GM12878 (cell line): Measurements from ENCODE around the gene MBOAT7. TPM values are rescaled to one million over a fixed set of nuclear protein-coding genes. Genes with fewer than 3 reads are reported as not detected.

ENCODE experiments used
- ATAC-seq: fragments of 200-7000 bp; cut with Tn5 transposase; 3 replicates; pipeline ENCODE4 v1.9.1; 2020; ENCODE audit warnings: mild to moderate bottlenecking, moderate library complexity
- BruUV-seq: library from RNA; stranded (reverse); fragments of 400-500 nt; replicated peaks from 2 replicates; lab custom pipeline; 2021; lab: Mats Ljungman, UMichigan
- CTCF ChIA-PET: fragments of 300-600 bp; sonication (Branson Sonifier 250); formaldehyde crosslinking; extraction: SDS; loops from one replicate; lab custom pipeline; 2021; ENCODE audit warnings: inconsistent platforms; lab: Yijun Ruan, JAX
- POLR2A ChIA-PET: fragments of 350-600 bp; formaldehyde crosslinking; extraction: SDS; loops from one replicate; lab custom pipeline; 2021; ENCODE audit warnings: inconsistent platforms; lab: Charles Lee
- RAD21 ChIA-PET: fragments of 300-600 bp; sonication (Branson Sonifier 250); formaldehyde crosslinking; loops from one replicate; lab custom pipeline; 2023; ENCODE audit warnings: antibody characterized with exemption; ENCODE audit not compliant: unreplicated experiment; lab: Charles Lee
- SMC1A ChIA-PET: fragments of 300-600 bp; sonication (Branson Sonifier 250); formaldehyde crosslinking; loops from one replicate; lab custom pipeline; 2023; ENCODE audit not compliant: unreplicated experiment, uncharacterized antibody; lab: Charles Lee
- DNase-seq: peaks from one replicate; pipeline ENCODE4 v3.0.0-alpha.2; 2011; ENCODE audit warnings: low read depth, low spot score
- FAIRE-seq: peaks from 3 replicates; lab custom pipeline; 2011; peaks lifted over from hg19 to GRCh38; lab: Jason Lieb, UNC
- H2AFZ ChIP-seq: 2 replicates; pipeline ENCODE4 v1.6.0; 2011; ENCODE audit warnings: low read depth, low read length, control low read depth; ENCODE audit not compliant: control insufficient read depth
- H3K27ac ChIP-seq: 2 replicates; pipeline ENCODE4 v1.5.1; 2011; ENCODE audit warnings: control low read depth; ENCODE audit not compliant: control insufficient read depth, insufficient read depth
- H3K27me3 ChIP-seq, 2 experiments: replicated peaks in 1 of 2; 2 replicates each; pipeline versions ENCODE4 v1.6.0 to v1.6.1; 2011; ENCODE audit warnings: low read length in 1 of 2; ENCODE audit not compliant: control insufficient read depth in 2 of 2, insufficient read depth in 2 of 2
- H3K36me3 ChIP-seq, 2 experiments: 2 replicates each; pipeline ENCODE4 v1.5.1; 2011; ENCODE audit warnings: low read length in 1 of 2; ENCODE audit not compliant: control insufficient read depth in 2 of 2, insufficient read depth in 2 of 2
- H3K4me1 ChIP-seq: 2 replicates; pipeline ENCODE4 v1.6.1; 2011; ENCODE audit warnings: mild to moderate bottlenecking, low read length, moderate library complexity, mixed read lengths; ENCODE audit not compliant: control insufficient read depth, insufficient read depth
- H3K4me2 ChIP-seq: 2 replicates; pipeline ENCODE4 v1.6.0; 2011; ENCODE audit warnings: control low read depth; ENCODE audit not compliant: control insufficient read depth, insufficient read depth
- H3K4me3 ChIP-seq: fragments of 200-600 bp; sonication (generic); 2 replicates; pipeline ENCODE4 v1.5.1; 2016
- H3K79me2 ChIP-seq: 2 replicates; pipeline ENCODE4 v1.6.0; 2011; ENCODE audit warnings: low read length; ENCODE audit not compliant: control insufficient read depth, insufficient read depth
- H3K9ac ChIP-seq: 2 replicates; pipeline ENCODE4 v1.8.0; 2011; ENCODE audit warnings: low read length, control low read depth, mixed read lengths; ENCODE audit not compliant: control insufficient read depth, insufficient read depth
- H3K9me3 ChIP-seq: replicated peaks from 3 replicates; pipeline ENCODE4 v1.5.1; 2011; ENCODE audit warnings: mild to moderate bottlenecking, low read length; ENCODE audit not compliant: control insufficient read depth, insufficient read depth
- H4K20me1 ChIP-seq: 2 replicates; pipeline ENCODE4 v1.6.0; 2011; ENCODE audit not compliant: control insufficient read depth, insufficient read depth
- FOXK2 ChIP-seq: fragments of 450-650 bp; IDR thresholded peaks from 2 replicates; pipeline ENCODE4 v1.6.1; 2017; ENCODE audit warnings: mild to moderate bottlenecking, moderate library complexity
- HDAC6 ChIP-seq: fragments of 200-600 bp; sonication (generic); IDR thresholded peaks from one replicate; pipeline ENCODE4 v1.8.0; 2017; ENCODE audit warnings: antibody characterized with exemption; ENCODE audit not compliant: unreplicated experiment
- JUND ChIP-seq: IDR thresholded peaks from 2 replicates; pipeline ENCODE4 v1.6.1; 2012; ENCODE audit warnings: low read depth, mild to moderate bottlenecking, low read length, improper control_type of control experiment, moderate library complexity
- NFYA ChIP-seq: IDR thresholded peaks from 2 replicates; pipeline ENCODE4 v1.6.1; 2011; ENCODE audit warnings: low read depth, mild to moderate bottlenecking, low read length, improper control_type of control experiment, borderline replicate concordance
- NFYB ChIP-seq: IDR thresholded peaks from 2 replicates; pipeline ENCODE4 v1.6.1; 2011; ENCODE audit warnings: low read depth, mild to moderate bottlenecking, low read length, improper control_type of control experiment, moderate library complexity; ENCODE audit not compliant: insufficient read depth
- PAX5 ChIP-seq: IDR thresholded peaks from 2 replicates; pipeline ENCODE4 v1.6.1; 2011; ENCODE audit warnings: low read depth, low read length, borderline replicate concordance
- SMAD5 ChIP-seq: IDR thresholded peaks from 2 replicates; pipeline ENCODE4 v1.6.1; 2016; ENCODE audit warnings: antibody characterized with exemption, low read depth
- STAT3 ChIP-seq: IDR thresholded peaks from 2 replicates; pipeline ENCODE4 v1.6.1; 2011; ENCODE audit warnings: low read depth, low read length, improper control_type of control experiment
- YBX1 ChIP-seq: fragments of 450-650 bp; IDR thresholded peaks from 2 replicates; pipeline ENCODE4 v1.6.1; 2016; ENCODE audit warnings: antibody characterized with exemption
- WGBS: methylation state at CpG from one replicate; pipeline ENCODE4 v1.1.6; 2016; ENCODE audit warnings: low lambda C conversion rate; ENCODE audit not compliant: insufficient replicate concordance, insufficient coverage; ENCODE audit errors: missing lambda C conversion rate; 5-methylcytosine and 5-hydroxymethylcytosine counted together
- in situ Hi-C: fragments of 300-500 bp; cut with MboI; formaldehyde crosslinking; loops from 9 replicates; pipeline ENCODE4 v1.14.3; 2018; ENCODE audit warnings: mixed read lengths
- intact Hi-C: fragments of 100-400 bp; cut with micrococcal nuclease; formaldehyde crosslinking; loops from one replicate; pipeline ENCODE4 v1.14.2; 2022; ENCODE audit not compliant: unreplicated experiment
- polyA plus RNA-seq, 11 experiments: library from polyadenylated mRNA; depleted of rRNA in 4 of 11; unstranded in 6 of 11; stranded (reverse) in 5 of 11; fragments of >200 nt; fragmentation: Nextera tagmentation in 4 of 11; fragmentation: Illumina TruSeq in 1 of 11; extraction: Ambion mirVana in 4 of 11; extraction: Trizol in 1 of 11; gene quantifications; 1 replicate in 1 of 11; 2 replicates in 10 of 11; pipeline versions ENCODE4 v1.2.1 to v1.2.3, GENCODE V29; 2011 to 2016; ENCODE audit warnings: inconsistent platforms in 2 of 11, missing spikeins in 2 of 11, low read depth in 1 of 11
- total RNA-seq, 4 experiments: library from RNA; depleted of rRNA in 3 of 4; stranded (reverse); fragments of >200 nt in 3 of 4; fragmentation: Illumina TruSeq in 1 of 4; extraction: Trizol in 1 of 4; gene quantifications; 2 replicates each; pipeline versions ENCODE4 v1.2.1 to v1.2.3, GENCODE V29; 2013 to 2021
- TF ChIP-seq, protein P1 (sequence below): IDR thresholded peaks from 2 replicates; pipeline ENCODE4 v1.6.1; 2011; ENCODE audit warnings: low read depth, mild to moderate bottlenecking, low read length, moderate library complexity, borderline replicate concordance; ENCODE audit errors: extremely low read depth
- TF ChIP-seq, protein P2 (sequence below): fragments of 450-650 bp; IDR thresholded peaks from 2 replicates; pipeline ENCODE4 v1.6.1; 2016; ENCODE audit warnings: mild to moderate bottlenecking, moderate library complexity, borderline replicate concordance
- TF ChIP-seq, protein P3 (sequence below): IDR thresholded peaks from 2 replicates; pipeline ENCODE4 v1.6.1; 2011; ENCODE audit warnings: borderline replicate concordance, low read depth, mild to moderate bottlenecking, moderate library complexity, mixed read lengths, low read length; ENCODE audit not compliant: insufficient read depth; ENCODE audit errors: extremely low read length
- TF ChIP-seq, protein P4 (sequence below): fragments of 450-650 bp; IDR thresholded peaks from 2 replicates; pipeline ENCODE4 v1.6.1; 2017; ENCODE audit warnings: low read depth, mild to moderate bottlenecking, moderate library complexity
- TF ChIP-seq, protein P5 (sequence below): IDR thresholded peaks from 2 replicates; pipeline ENCODE4 v1.6.1; 2012; ENCODE audit warnings: low read depth, low read length, improper control_type of control experiment

MBOAT7 gene
- total and polyA plus RNA-seq, 10 of the 15 experiments (the other 5 are each of a cell fraction or from before 2014, with no cell fraction given), result 0.69 to 44.5 (median 21.7) TPM

DNA sequence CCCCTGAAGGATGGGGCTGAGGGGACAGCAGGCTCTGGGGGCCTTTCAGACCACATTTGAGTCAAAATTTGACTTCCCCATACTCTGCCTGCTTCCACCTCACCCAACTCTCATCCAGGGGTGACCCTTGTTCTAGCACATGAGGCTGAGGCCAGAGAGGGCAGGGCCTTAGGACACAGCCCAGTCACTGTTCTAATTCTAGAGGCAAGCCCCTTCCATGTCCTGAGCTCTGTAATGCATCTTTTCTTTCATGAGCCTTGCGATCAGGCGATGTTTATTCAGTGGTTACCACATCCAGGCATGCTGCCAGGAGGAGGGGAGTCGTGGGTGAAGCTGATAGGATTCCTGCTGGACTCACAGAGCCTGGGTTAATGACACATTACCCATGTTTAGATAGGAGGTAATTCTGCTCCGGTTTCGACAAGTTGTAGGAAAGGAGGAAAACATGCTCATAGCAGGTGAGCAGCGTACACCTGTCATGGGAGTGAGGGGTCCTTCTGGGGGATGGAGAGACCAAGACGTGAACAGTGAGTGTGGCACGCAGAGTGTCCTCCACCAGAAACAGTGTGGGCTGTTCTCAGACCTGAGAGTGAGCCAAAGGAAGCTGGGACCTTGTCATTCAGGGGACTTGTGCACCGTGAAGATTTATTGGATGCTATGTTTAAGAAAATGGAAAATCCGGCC is 20.6 kb upstream of the MBOAT7 start:
- H3K36me3 ChIP-seq, result peaks cover 13 to 20% of the 10 kb centered on the region in 2 experiments
- H4K20me1 ChIP-seq, result peaks cover 12% of the 10 kb centered on the region
- no peaks in the 10 kb centered on the region for H3K9me3 ChIP-seq
- DNase-seq, result no peak
- no peak overlapping the region for H3K4me3 ChIP-seq
- ChIA-PET RAD21 (no interaction called here), POLR2A (interaction anchor here (1.5 kb wide), 1 partner anchor 18 kb away, joined by 3 read pairs; the partner anchor contains the start of gene TSEN34), CTCF (no interaction called here), SMC1A (interaction anchor here (1.2 kb wide), 1 partner anchor 10 kb away, joined by 3 read pairs; no protein-coding TSS in a partner anchor)
- in situ Hi-C loops (no loop called here), intact Hi-C loops (no loop called here)
- no peak overlapping the region for H3K9ac ChIP-seq
- H3K27ac ChIP-seq, result peak overlapping the region; percentile 16; the same call in 1 of the 2 replicates
- peaks cover 18% of the 10 kb centered on the region for H3K79me2 ChIP-seq
- H2AFZ ChIP-seq, result no peak overlapping the region
- peak overlapping the region; percentile 58; the same call in 1 of the 2 replicates for H3K4me2 ChIP-seq
- WGBS, result 67% methylated on average over 10 of the region's 10 CpGs
- peaks cover 55% of the 10 kb centered on the region for H3K4me1 ChIP-seq
- no TSS peak for BruUV-seq
- no peaks in the 10 kb centered on the region for H3K27me3 ChIP-seq
- ATAC-seq, result peak; percentile 21
- FAIRE-seq, result no peak
- TF ChIP-seq, protein P1, sequence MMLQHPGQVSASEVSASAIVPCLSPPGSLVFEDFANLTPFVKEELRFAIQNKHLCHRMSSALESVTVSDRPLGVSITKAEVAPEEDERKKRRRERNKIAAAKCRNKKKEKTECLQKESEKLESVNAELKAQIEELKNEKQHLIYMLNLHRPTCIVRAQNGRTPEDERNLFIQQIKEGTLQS, result no peak
- TF ChIP-seq NFYA, result no peak
- TF ChIP-seq, protein P2, sequence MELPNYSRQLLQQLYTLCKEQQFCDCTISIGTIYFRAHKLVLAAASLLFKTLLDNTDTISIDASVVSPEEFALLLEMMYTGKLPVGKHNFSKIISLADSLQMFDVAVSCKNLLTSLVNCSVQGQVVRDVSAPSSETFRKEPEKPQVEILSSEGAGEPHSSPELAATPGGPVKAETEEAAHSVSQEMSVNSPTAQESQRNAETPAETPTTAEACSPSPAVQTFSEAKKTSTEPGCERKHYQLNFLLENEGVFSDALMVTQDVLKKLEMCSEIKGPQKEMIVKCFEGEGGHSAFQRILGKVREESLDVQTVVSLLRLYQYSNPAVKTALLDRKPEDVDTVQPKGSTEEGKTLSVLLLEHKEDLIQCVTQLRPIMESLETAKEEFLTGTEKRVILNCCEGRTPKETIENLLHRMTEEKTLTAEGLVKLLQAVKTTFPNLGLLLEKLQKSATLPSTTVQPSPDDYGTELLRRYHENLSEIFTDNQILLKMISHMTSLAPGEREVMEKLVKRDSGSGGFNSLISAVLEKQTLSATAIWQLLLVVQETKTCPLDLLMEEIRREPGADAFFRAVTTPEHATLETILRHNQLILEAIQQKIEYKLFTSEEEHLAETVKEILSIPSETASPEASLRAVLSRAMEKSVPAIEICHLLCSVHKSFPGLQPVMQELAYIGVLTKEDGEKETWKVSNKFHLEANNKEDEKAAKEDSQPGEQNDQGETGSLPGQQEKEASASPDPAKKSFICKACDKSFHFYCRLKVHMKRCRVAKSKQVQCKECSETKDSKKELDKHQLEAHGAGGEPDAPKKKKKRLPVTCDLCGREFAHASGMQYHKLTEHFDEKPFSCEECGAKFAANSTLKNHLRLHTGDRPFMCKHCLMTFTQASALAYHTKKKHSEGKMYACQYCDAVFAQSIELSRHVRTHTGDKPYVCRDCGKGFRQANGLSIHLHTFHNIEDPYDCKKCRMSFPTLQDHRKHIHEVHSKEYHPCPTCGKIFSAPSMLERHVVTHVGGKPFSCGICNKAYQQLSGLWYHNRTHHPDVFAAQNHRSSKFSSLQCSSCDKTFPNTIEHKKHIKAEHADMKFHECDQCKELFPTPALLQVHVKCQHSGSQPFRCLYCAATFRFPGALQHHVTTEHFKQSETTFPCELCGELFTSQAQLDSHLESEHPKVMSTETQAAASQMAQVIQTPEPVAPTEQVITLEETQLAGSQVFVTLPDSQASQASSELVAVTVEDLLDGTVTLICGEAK, result no peak
- TF ChIP-seq FOXK2, result no peak
- TF ChIP-seq SMAD5, result no peak
- TF ChIP-seq NFYB, result no peak
- TF ChIP-seq, protein P3, sequence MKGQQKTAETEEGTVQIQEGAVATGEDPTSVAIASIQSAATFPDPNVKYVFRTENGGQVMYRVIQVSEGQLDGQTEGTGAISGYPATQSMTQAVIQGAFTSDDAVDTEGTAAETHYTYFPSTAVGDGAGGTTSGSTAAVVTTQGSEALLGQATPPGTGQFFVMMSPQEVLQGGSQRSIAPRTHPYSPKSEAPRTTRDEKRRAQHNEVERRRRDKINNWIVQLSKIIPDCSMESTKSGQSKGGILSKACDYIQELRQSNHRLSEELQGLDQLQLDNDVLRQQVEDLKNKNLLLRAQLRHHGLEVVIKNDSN, result no peak
- TF ChIP-seq STAT3, result no peak
- TF ChIP-seq PAX5, result no peak
- TF ChIP-seq YBX1, result no peak
- TF ChIP-seq JUND, result no peak
- TF ChIP-seq, protein P4, sequence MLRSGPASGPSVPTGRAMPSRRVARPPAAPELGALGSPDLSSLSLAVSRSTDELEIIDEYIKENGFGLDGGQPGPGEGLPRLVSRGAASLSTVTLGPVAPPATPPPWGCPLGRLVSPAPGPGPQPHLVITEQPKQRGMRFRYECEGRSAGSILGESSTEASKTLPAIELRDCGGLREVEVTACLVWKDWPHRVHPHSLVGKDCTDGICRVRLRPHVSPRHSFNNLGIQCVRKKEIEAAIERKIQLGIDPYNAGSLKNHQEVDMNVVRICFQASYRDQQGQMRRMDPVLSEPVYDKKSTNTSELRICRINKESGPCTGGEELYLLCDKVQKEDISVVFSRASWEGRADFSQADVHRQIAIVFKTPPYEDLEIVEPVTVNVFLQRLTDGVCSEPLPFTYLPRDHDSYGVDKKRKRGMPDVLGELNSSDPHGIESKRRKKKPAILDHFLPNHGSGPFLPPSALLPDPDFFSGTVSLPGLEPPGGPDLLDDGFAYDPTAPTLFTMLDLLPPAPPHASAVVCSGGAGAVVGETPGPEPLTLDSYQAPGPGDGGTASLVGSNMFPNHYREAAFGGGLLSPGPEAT, result no peak
- TF ChIP-seq HDAC6, result no peak
- TF ChIP-seq, protein P5, sequence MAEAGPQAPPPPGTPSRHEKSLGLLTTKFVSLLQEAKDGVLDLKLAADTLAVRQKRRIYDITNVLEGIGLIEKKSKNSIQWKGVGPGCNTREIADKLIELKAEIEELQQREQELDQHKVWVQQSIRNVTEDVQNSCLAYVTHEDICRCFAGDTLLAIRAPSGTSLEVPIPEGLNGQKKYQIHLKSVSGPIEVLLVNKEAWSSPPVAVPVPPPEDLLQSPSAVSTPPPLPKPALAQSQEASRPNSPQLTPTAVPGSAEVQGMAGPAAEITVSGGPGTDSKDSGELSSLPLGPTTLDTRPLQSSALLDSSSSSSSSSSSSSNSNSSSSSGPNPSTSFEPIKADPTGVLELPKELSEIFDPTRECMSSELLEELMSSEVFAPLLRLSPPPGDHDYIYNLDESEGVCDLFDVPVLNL, result no peak
